Skeletal muscle satellite cell (primary cell): ENCODE data around the gene TAB2.

Experiments used
- H3K27me3 ChIP-seq: 2 replicates; pipeline ENCODE4 v1.7.0; 2013; ENCODE audit warnings: low read length; ENCODE audit not compliant: control insufficient read depth, insufficient read depth
- H3K36me3 ChIP-seq: 2 replicates; pipeline ENCODE4 v1.7.0; 2013; ENCODE audit warnings: mild to moderate bottlenecking, control low read depth, low read length; ENCODE audit not compliant: insufficient read depth
- H3K4me1 ChIP-seq: 2 replicates; pipeline ENCODE4 v1.7.0; 2013; ENCODE audit warnings: low read length; ENCODE audit not compliant: control insufficient read depth, insufficient read depth
- H3K4me2 ChIP-seq: 2 replicates; pipeline ENCODE4 v1.7.0; 2013; ENCODE audit warnings: mild to moderate bottlenecking, low read length
- H3K4me3 ChIP-seq: 2 replicates; pipeline ENCODE4 v1.7.0; 2013; ENCODE audit warnings: low read length
- H3K9ac ChIP-seq: 2 replicates; pipeline ENCODE4 v1.7.0; 2013; ENCODE audit warnings: mild to moderate bottlenecking, low read depth, low read length, moderate library complexity
- H3K9me3 ChIP-seq: replicated peaks from 2 replicates; pipeline ENCODE4 v1.7.0; 2013; ENCODE audit warnings: mild to moderate bottlenecking, control low read depth, low read length

Gene TAB2

GRCh38 chr6:149357726-149358538 lies 40.4 kb downstream of the TAB2 start:
- H3K4me2 ChIP-seq = no peak overlapping the region
- H3K27me3 ChIP-seq = no peaks in the 10 kb centered on the region
- H3K36me3 ChIP-seq = peaks cover 5% of the 10 kb centered on the region
- H3K4me1 ChIP-seq = peaks cover 4% of the 10 kb centered on the region
- no peak overlapping the region for H3K9ac ChIP-seq
- no peak overlapping the region for H3K4me3 ChIP-seq
- H3K9me3 ChIP-seq = no peaks in the 10 kb centered on the region

- Histone ChIP-seq H3K4me1 (peaks cover 4% of the 10 kb centered on the region), H3K9ac (no peak overlapping the region), H3K36me3 (peaks cover 5% of the 10 kb centered on the region), H3K4me3 (no peak overlapping the region), H3K4me2 (no peak overlapping the region), H3K9me3 (no peaks in the 10 kb centered on the region), H3K27me3 (no peaks in the 10 kb centered on the region)
These were observed 41.9 kb downstream of the TAB2 start for GRCh38 chr6:149359440-149359839.

GRCh38 chr6:149360536-149360935 lies 43.0 kb downstream of the TAB2 start:
- no peaks in the 10 kb centered on the region for H3K9me3 ChIP-seq
- H3K9ac ChIP-seq = no peak overlapping the region
- no peak overlapping the region for H3K4me2 ChIP-seq
- H3K27me3 ChIP-seq = no peaks in the 10 kb centered on the region
- H3K4me3 ChIP-seq = no peak overlapping the region
- peaks cover 5% of the 10 kb centered on the region for H3K36me3 ChIP-seq
- H3K4me1 ChIP-seq = peaks cover 4% of the 10 kb centered on the region

- Histone ChIP-seq H3K36me3 (peaks cover 5% of the 10 kb centered on the region), H3K4me1 (peaks cover 11% of the 10 kb centered on the region), H3K27me3 (no peaks in the 10 kb centered on the region)
These were observed 44.8 kb downstream of the TAB2 start for GRCh38 chr6:149362289-149362688.

GRCh38 chr6:149363154-149363553 lies 45.6 kb downstream of the TAB2 start:
- Histone ChIP-seq H3K36me3 (peaks cover 5% of the 10 kb centered on the region), H3K9ac (no peak overlapping the region), H3K4me3 (no peak overlapping the region), H3K4me2 (no peak overlapping the region), H3K27me3 (no peaks in the 10 kb centered on the region), H3K9me3 (no peaks in the 10 kb centered on the region), H3K4me1 (peaks cover 11% of the 10 kb centered on the region)

More at GRCh38 chr6:149362289-149362688, 44.8 kb downstream of the TAB2 start:
- no peak overlapping the region for H3K4me3 ChIP-seq
- H3K4me2 ChIP-seq = no peak overlapping the region
- H3K9me3 ChIP-seq = no peaks in the 10 kb centered on the region
- no peak overlapping the region for H3K9ac ChIP-seq

GRCh38 chr6:149364557-149364956 lies 47.0 kb downstream of the TAB2 start:
- Histone ChIP-seq H3K27me3 (no peaks in the 10 kb centered on the region), H3K9ac (no peak overlapping the region), H3K4me2 (no peak overlapping the region), H3K9me3 (no peaks in the 10 kb centered on the region), H3K4me3 (no peak overlapping the region), H3K4me1 (peaks cover 7% of the 10 kb centered on the region), H3K36me3 (peaks cover 5% of the 10 kb centered on the region)

GRCh38 chr6:149365197-149365596 lies 47.7 kb downstream of the TAB2 start:
- Histone ChIP-seq H3K27me3 (no peaks in the 10 kb centered on the region), H3K4me2 (no peak overlapping the region), H3K36me3 (peaks cover 9% of the 10 kb centered on the region), H3K4me1 (peaks cover 7% of the 10 kb centered on the region), H3K4me3 (no peak overlapping the region), H3K9ac (no peak overlapping the region), H3K9me3 (no peaks in the 10 kb centered on the region)

GRCh38 chr6:149366267-149366921 lies 48.9 kb downstream of the TAB2 start:
- Histone ChIP-seq H3K4me3 (no peak overlapping the region), H3K9ac (no peak overlapping the region), H3K27me3 (no peaks in the 10 kb centered on the region), H3K36me3 (peaks cover 14% of the 10 kb centered on the region), H3K4me1 (peaks cover 7% of the 10 kb centered on the region), H3K9me3 (no peaks in the 10 kb centered on the region), H3K4me2 (no peak overlapping the region)

- H3K4me3 ChIP-seq = no peak overlapping the region
- H3K4me2 ChIP-seq = no peak overlapping the region
- peaks cover 7% of the 10 kb centered on the region for H3K4me1 ChIP-seq
- H3K36me3 ChIP-seq = peaks cover 16% of the 10 kb centered on the region
- no peaks in the 10 kb centered on the region for H3K9me3 ChIP-seq
- H3K27me3 ChIP-seq = no peaks in the 10 kb centered on the region
- H3K9ac ChIP-seq = no peak overlapping the region
These were observed 50.6 kb downstream of the TAB2 start for GRCh38 chr6:149368065-149368464.

- Histone ChIP-seq H3K9me3 (no peaks in the 10 kb centered on the region), H3K4me1 (peaks cover 4% of the 10 kb centered on the region), H3K36me3 (peaks cover 32% of the 10 kb centered on the region), H3K9ac (no peak overlapping the region), H3K27me3 (no peaks in the 10 kb centered on the region), H3K4me2 (no peak overlapping the region), H3K4me3 (no peak overlapping the region)
These were observed 53.6 kb downstream of the TAB2 start for GRCh38 chr6:149371154-149371553.

- Histone ChIP-seq H3K4me1 (no peaks in the 10 kb centered on the region), H3K27me3 (no peaks in the 10 kb centered on the region), H3K36me3 (peaks cover 32% of the 10 kb centered on the region), H3K9me3 (no peaks in the 10 kb centered on the region), H3K9ac (no peak overlapping the region), H3K4me2 (no peak overlapping the region), H3K4me3 (no peak overlapping the region)
These were observed 54.5 kb downstream of the TAB2 start for GRCh38 chr6:149372062-149372461.

- Histone ChIP-seq H3K27me3 (no peaks in the 10 kb centered on the region), H3K4me3 (no peak overlapping the region), H3K4me2 (no peak overlapping the region), H3K36me3 (peaks cover 40% of the 10 kb centered on the region), H3K9ac (no peak overlapping the region), H3K9me3 (no peaks in the 10 kb centered on the region), H3K4me1 (no peaks in the 10 kb centered on the region)
These were observed 56.0 kb downstream of the TAB2 start for GRCh38 chr6:149373511-149373910.
